Measurements from ENCODE around the gene NTMT1.

DNA sequence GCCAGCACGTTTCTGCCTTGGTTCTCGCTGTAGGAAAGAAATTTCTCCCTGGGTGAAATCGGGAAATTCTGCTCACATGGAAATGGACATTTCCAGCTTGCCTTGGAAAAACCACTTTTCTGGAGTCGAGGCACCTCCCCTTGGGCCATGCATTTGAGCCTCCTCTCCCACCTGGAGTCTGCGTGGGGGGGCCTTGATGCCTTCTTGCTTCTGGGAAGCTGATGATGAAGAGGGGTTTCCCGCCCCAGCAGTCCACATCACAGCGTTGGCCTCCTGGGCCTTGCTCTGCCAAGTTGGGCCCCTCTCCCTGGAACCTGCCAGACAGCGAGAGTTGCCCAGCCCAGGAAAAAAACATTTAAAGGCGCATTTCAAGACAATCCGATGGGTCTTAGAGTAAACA is 17.7 kb downstream of the NTMT1 start:
- TF ChIP-seq CTCF (IDR thresholded peaks at IDR 0.05; ENCODE audit: low read length), result no peak
- TF ChIP-seq EZH2 (IDR thresholded peaks at IDR 0.05; ENCODE audit: borderline replicate concordance, low read length), result no peak
